ENCODE data around the gene KPNA6. TPM values are rescaled to one million over a fixed set of nuclear protein-coding genes. Genes with fewer than 3 reads are reported as not detected.

Gene KPNA6
- total and polyA plus RNA-seq, 2 of the 13 experiments (the other 11 are each of a cell fraction or from before 2014, with no cell fraction given): 22.0 to 47.5 TPM

DNA sequence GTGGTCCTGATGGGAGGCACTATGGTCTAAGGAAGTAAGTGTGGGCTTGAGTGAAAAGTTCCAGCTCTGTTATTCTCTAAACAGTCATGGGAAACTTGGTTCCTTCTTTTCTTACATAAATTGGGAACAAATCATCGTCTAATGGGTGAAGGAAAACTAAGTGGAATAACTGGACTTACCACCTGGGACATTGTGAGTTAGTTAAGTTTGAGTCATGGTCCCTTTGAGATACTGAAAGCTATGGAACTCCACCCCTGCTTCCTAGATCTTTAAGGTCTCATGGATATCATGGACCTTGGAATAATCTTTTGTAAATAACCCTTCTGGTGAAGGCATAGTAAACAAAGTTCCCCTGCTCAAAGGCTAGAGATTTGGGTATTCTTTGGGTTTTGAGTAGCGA, 55.5 kb downstream of the KPNA6 start:
- Histone ChIP-seq H3K9me3 (ENCODE audit: low read length) (no peaks in the 10 kb centered on the region), H4K20me1 (ENCODE audit: insufficient read depth, low read length) (no peaks in the 10 kb centered on the region), H3K4me3 (replicated peaks in 1 of 3; ENCODE audit: insufficient read depth in 1 of 3, low read depth in 2 of 3, low read length in 3 of 3) (no peak overlapping the region), H3K4me2 (ENCODE audit: low read depth, low read length) (no peak overlapping the region), H3K4me1 (ENCODE audit: insufficient read depth, low read length) (no peaks in the 10 kb centered on the region), H3K79me2 (ENCODE audit: insufficient read depth, low read length) (no peaks in the 10 kb centered on the region), H3K9ac (ENCODE audit: insufficient read depth, low read depth, low read length) (no peak overlapping the region), H3K36me3 (replicated peaks in 1 of 2; ENCODE audit: control insufficient read depth in 1 of 2, insufficient read depth in 2 of 2, low read length in 2 of 2) (peaks cover 17 to 74% of the 10 kb centered on the region in 2 experiments), H3K27me3 (ENCODE audit: control insufficient read depth in 1 of 2, insufficient read depth in 2 of 2, low read length in 2 of 2) (no peaks in the 10 kb centered on the region), H2AFZ (ENCODE audit: low read length) (no peak overlapping the region), H3K27ac (ENCODE audit: extremely low read length, insufficient read depth, low read length) (no peak overlapping the region)
- no peak for DNase-seq (ENCODE audit: low spot score)
- TF ChIP-seq ZNF431 (CRISPR knock-in tag; IDR thresholded peaks at IDR 0.05; ENCODE audit: borderline replicate concordance, low read depth) (no peak), ZNF251 (CRISPR knock-in tag; IDR thresholded peaks at IDR 0.05) (no peak), KAT2B (IDR thresholded peaks at IDR 0.05; ENCODE audit: borderline replicate concordance, low read depth, low read length) (no peak), MTA1 (CRISPR knock-in tag; IDR thresholded peaks at IDR 0.05; ENCODE audit: borderline replicate concordance) (no peak), ZKSCAN1 (IDR thresholded peaks at IDR 0.05; ENCODE audit: low read length) (no peak), ZNF496 (CRISPR knock-in tag; IDR thresholded peaks at IDR 0.05; ENCODE audit: insufficient replicate concordance) (no peak), ZNF570 (CRISPR knock-in tag; IDR thresholded peaks at IDR 0.05; ENCODE audit: borderline replicate concordance) (no peak), RBAK (CRISPR knock-in tag; IDR thresholded peaks at IDR 0.05) (no peak), ZNF10 (CRISPR knock-in tag; IDR thresholded peaks at IDR 0.05; ENCODE audit: borderline replicate concordance, low read depth) (no peak), SUZ12 (IDR thresholded peaks at IDR 0.05; ENCODE audit: low read depth, low read length) (no peak), HNRNPH1 (optimal IDR thresholded peaks at IDR 0.05; ENCODE audit: low read depth, low read length) (no peak), ZNF790 (CRISPR knock-in tag; IDR thresholded peaks at IDR 0.05; ENCODE audit: borderline replicate concordance) (no peak), RFX5 (IDR thresholded peaks at IDR 0.05; ENCODE audit: low read depth, low read length) (no peak), IRF2 (CRISPR knock-in tag; IDR thresholded peaks at IDR 0.05) (no peak)
- TF ChIP-seq, protein P1, sequence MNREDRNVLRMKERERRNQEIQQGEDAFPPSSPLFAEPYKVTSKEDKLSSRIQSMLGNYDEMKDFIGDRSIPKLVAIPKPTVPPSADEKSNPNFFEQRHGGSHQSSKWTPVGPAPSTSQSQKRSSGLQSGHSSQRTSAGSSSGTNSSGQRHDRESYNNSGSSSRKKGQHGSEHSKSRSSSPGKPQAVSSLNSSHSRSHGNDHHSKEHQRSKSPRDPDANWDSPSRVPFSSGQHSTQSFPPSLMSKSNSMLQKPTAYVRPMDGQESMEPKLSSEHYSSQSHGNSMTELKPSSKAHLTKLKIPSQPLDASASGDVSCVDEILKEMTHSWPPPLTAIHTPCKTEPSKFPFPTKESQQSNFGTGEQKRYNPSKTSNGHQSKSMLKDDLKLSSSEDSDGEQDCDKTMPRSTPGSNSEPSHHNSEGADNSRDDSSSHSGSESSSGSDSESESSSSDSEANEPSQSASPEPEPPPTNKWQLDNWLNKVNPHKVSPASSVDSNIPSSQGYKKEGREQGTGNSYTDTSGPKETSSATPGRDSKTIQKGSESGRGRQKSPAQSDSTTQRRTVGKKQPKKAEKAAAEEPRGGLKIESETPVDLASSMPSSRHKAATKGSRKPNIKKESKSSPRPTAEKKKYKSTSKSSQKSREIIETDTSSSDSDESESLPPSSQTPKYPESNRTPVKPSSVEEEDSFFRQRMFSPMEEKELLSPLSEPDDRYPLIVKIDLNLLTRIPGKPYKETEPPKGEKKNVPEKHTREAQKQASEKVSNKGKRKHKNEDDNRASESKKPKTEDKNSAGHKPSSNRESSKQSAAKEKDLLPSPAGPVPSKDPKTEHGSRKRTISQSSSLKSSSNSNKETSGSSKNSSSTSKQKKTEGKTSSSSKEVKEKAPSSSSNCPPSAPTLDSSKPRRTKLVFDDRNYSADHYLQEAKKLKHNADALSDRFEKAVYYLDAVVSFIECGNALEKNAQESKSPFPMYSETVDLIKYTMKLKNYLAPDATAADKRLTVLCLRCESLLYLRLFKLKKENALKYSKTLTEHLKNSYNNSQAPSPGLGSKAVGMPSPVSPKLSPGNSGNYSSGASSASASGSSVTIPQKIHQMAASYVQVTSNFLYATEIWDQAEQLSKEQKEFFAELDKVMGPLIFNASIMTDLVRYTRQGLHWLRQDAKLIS (CRISPR knock-in tag; IDR thresholded peaks at IDR 0.05): no peak
- TF ChIP-seq, protein P2, sequence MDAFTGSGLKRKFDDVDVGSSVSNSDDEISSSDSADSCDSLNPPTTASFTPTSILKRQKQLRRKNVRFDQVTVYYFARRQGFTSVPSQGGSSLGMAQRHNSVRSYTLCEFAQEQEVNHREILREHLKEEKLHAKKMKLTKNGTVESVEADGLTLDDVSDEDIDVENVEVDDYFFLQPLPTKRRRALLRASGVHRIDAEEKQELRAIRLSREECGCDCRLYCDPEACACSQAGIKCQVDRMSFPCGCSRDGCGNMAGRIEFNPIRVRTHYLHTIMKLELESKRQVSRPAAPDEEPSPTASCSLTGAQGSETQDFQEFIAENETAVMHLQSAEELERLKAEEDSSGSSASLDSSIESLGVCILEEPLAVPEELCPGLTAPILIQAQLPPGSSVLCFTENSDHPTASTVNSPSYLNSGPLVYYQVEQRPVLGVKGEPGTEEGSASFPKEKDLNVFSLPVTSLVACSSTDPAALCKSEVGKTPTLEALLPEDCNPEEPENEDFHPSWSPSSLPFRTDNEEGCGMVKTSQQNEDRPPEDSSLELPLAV (CRISPR knock-in tag; conservative IDR thresholded peaks at IDR 0.05; ENCODE audit: low read depth): no peak
- TF ChIP-seq, protein P3, sequence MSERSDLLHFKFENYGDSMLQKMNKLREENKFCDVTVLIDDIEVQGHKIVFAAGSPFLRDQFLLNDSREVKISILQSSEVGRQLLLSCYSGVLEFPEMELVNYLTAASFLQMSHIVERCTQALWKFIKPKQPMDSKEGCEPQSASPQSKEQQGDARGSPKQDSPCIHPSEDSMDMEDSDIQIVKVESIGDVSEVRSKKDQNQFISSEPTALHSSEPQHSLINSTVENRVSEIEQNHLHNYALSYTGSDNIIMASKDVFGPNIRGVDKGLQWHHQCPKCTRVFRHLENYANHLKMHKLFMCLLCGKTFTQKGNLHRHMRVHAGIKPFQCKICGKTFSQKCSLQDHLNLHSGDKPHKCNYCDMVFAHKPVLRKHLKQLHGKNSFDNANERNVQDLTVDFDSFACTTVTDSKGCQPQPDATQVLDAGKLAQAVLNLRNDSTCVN (CRISPR knock-in tag; IDR thresholded peaks at IDR 0.05; ENCODE audit: borderline replicate concordance): no peak
- no TSS peak for BruUV-seq (replicated peaks)
- intact Hi-C loops (cut with micrococcal nuclease; ENCODE audit: unreplicated experiment) (no loop called here), in situ Hi-C loops (cut with HindIII; ENCODE audit: extremely low pct_ligation_motif_present, low pct_unique_long_range_greater_than_20kb) (no loop called here)
- CTCF ChIA-PET (ENCODE audit: low intra/inter-chr PET ratio, low total read pairs): no interaction called here
- 94% methylated on average over 2 of the region's 2 CpGs for WGBS (ENCODE audit: low lambda C conversion rate)
- ATAC-seq: no peak
- POLR2A ChIA-PET: no interaction called here
- FAIRE-seq: no peak
